ENCODE measurements around the gene CDC14A.

The CDC14A gene

GRCh38 chr1:100390531-100390930, 38.2 kb downstream of the CDC14A start:
- H3K4me3 ChIP-seq (ENCODE audit: low read depth, low read length): no peak overlapping the region
- TF ChIP-seq CTCF (IDR thresholded peaks at IDR 0.05; ENCODE audit: low read depth, low read length, missing control alignments): no peak
- DNase-seq (ENCODE audit: low read depth): no peak

GRCh38 chr1:100391675-100392074, 39.4 kb downstream of the CDC14A start:
- H3K4me3 ChIP-seq (ENCODE audit: low read depth, low read length): no peak overlapping the region
- DNase-seq (ENCODE audit: low read depth): no peak
- TF ChIP-seq CTCF (IDR thresholded peaks at IDR 0.05; ENCODE audit: low read depth, low read length, missing control alignments): no peak

- TF ChIP-seq CTCF (IDR thresholded peaks at IDR 0.05; ENCODE audit: low read depth, low read length, missing control alignments): no peak
- DNase-seq (ENCODE audit: low read depth): no peak
- no peak overlapping the region for H3K4me3 ChIP-seq (ENCODE audit: low read depth, low read length)
These were observed 40.5 kb downstream of the CDC14A start for GRCh38 chr1:100392756-100393155.

- H3K4me3 ChIP-seq (ENCODE audit: low read depth, low read length): no peak overlapping the region
- TF ChIP-seq CTCF (IDR thresholded peaks at IDR 0.05; ENCODE audit: low read depth, low read length, missing control alignments): no peak
- no peak for DNase-seq (ENCODE audit: low read depth)
These were observed 42.0 kb downstream of the CDC14A start for GRCh38 chr1:100394285-100394684.

- no peak for TF ChIP-seq CTCF (IDR thresholded peaks at IDR 0.05; ENCODE audit: low read depth, low read length, missing control alignments)
- H3K4me3 ChIP-seq (ENCODE audit: low read depth, low read length): no peak overlapping the region
- DNase-seq (ENCODE audit: low read depth): no peak
These were observed 43.6 kb downstream of the CDC14A start for GRCh38 chr1:100395913-100396312.

- TF ChIP-seq CTCF (IDR thresholded peaks at IDR 0.05; ENCODE audit: low read depth, low read length, missing control alignments): no peak
- no peak overlapping the region for H3K4me3 ChIP-seq (ENCODE audit: low read depth, low read length)
- DNase-seq (ENCODE audit: low read depth): no peak
These were observed 44.3 kb downstream of the CDC14A start for GRCh38 chr1:100396651-100397050.

GRCh38 chr1:100397681-100398080, 45.4 kb downstream of the CDC14A start:
- no peak for DNase-seq (ENCODE audit: low read depth)
- no peak overlapping the region for H3K4me3 ChIP-seq (ENCODE audit: low read depth, low read length)
- no peak for TF ChIP-seq CTCF (IDR thresholded peaks at IDR 0.05; ENCODE audit: low read depth, low read length, missing control alignments)

Data from GM12864 (cell line).